Measurements from ENCODE around the gene PTPN14.
"Not testable (repeated sequence)": the region's sequence is repeated elsewhere in the genome, so short reads cannot be mapped to it uniquely, and the experiment has no call there.

The PTPN14 gene

DNA sequence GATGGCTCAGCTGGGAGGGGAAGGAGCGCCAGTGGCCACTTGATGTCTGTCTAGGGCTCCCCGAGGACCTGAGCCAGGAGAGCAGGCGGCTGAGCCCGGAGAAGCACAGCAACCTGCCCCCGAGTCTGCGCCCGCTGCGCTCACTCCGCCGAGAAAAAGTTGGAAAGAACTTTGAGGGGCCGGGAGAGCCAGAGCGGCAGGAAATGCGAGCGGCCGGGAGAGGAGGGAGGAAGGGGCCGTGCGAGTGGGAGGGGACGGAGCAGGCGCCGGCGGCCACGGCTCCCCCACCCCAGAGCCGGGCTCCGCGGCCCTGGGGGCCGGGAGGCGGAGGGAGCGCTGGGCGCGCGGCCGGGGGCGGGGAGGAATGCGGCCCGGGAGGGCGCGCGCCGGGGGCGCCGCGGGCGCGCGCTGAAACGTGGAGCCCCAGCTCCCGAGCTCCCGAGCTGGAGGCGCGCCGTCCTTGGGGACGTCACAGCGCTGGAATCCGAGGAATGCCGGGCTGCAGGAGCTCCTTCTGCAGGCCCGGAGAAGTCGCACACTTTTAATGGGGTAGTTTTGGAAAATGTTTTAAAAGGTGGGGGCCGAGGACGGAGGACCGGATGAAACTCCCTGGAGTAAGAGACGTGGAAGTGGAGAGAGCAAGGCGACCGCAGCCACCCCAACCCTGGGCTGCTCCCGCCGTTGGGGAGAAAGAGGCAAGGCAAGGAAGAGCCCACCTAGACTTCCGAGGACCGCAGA is at the start of gene PTPN14:
PTPN14 (minus strand) TSS at position 167 of the 738 bp plus-strand sequence. CDS start 86,799 bp downstream, outside the sequence.
- Mint-ChIP-seq H3K27me3 (ENCODE audit: low read depth) (peaks cover 81% of the 10 kb centered on the region), H3K4me3 (peak within 1 kb of the TSS; percentile 85)

DNA sequence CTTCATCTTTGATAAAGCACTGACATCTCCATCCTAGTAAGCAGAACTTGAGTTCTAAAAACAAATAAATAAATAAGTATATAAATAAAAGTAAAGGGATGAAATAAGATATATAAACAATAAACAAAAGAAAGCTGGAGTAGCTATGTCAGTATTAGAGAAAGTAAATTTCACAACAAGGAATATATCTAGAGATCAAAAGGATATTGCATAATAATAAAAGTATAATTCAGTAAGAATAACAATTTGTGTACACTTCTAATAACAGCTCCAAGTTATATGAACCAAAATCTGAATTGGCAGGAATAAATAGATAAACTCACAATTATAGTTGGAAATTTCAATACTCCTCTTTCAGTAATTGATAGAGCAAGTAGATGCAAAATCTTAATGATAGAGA is 41.8 kb upstream of the PTPN14 start:
- Mint-ChIP-seq H3K27ac (no peak overlapping the region), H3K4me1 (ENCODE audit: low read depth) (no peaks in the 10 kb centered on the region), H3K27me3 (ENCODE audit: low read depth) (peaks cover 24% of the 10 kb centered on the region), H3K36me3 (ENCODE audit: low read depth) (no peaks in the 10 kb centered on the region), H3K9me3 (no peaks in the 10 kb centered on the region), H3K4me3 (no peak overlapping the region)

More for the DNA sequence above, at the start of gene PTPN14:
- no peaks in the 10 kb centered on the region for H3K9me3 Mint-ChIP-seq
- no peaks in the 10 kb centered on the region for H3K36me3 Mint-ChIP-seq (ENCODE audit: low read depth)
- H3K27ac Mint-ChIP-seq = no peak within 1 kb of the TSS
- peaks cover 9% of the 10 kb centered on the region for H3K4me1 Mint-ChIP-seq (ENCODE audit: low read depth)

DNA sequence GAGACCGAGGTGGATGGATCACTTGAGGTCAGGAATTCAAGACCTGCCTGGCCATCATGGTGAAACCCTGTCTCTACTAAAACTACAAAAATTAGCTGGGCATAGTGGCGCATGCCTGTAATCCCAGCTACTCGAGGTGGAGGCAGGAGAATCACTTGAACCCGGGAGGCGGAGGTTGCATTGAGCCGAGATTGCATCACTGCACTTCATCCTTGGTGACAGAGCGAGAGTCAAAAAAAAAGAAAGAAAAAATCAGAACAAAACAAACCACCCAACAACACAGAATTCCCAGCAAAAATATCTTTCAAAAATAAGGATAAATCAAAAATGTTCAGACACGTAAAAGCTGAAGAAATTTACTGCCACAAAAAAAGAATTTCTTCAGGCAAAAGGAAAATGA is 40.5 kb upstream of the PTPN14 start:
- peaks cover 24% of the 10 kb centered on the region for H3K27me3 Mint-ChIP-seq (ENCODE audit: low read depth)
- H3K4me3 Mint-ChIP-seq; H3K9me3 Mint-ChIP-seq; H3K36me3 Mint-ChIP-seq (ENCODE audit: low read depth); H3K27ac Mint-ChIP-seq; H3K4me1 Mint-ChIP-seq (ENCODE audit: low read depth): not testable (repeated sequence)

DNA sequence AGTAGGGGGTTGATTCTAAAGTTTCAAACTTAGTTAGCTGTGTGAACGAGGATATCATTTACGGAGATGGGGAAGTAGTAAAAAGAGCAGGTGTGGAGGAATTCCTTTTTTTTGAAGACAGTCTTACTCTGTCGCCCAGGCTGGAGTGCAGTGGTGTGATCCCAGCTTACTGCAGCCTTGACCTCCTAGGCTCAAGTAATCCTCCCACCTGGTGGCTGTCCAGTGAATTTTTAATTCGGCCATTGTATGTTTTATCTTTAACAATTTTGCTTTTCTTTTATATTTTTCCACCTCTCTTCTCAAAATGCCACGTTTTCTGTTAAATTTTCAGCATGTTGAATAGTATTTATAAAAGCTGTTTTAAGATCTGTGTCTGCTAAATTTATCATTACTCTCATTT is 39.3 kb upstream of the PTPN14 start:
- H3K27ac Mint-ChIP-seq = no peak overlapping the region

DNA sequence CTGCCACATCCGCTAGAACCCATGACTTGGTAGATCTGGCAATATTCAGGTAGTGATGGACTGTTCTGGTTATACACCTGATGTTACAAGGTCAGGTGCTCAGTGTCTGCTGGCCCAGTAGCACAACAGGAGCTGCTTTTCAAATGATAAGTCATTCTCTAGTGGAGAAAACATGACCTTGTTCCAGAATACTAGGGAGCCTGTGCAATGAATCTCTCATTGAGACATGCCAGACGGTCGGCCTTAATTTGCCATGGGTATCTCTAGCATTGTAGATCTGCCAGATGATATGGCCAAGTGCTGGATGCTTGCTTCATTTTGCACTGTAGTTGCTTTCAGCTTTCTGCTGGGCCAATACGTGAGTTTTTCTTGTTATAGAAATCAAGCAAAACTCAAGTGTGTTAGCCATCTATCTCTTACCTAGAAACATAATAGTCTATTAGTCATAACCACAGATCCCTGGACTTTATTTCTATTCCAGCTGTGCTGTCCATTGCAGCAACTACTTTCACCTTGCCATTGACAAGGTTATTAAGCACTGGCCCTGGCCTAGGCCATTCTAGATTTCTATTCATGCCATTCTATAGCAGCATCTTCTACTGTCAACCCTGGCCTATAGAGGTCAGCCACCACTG is 37.7 kb upstream of the PTPN14 start:
- Mint-ChIP-seq H3K9me3 (no peaks in the 10 kb centered on the region), H3K36me3 (ENCODE audit: low read depth) (no peaks in the 10 kb centered on the region), H3K4me1 (ENCODE audit: low read depth) (no peaks in the 10 kb centered on the region), H3K27ac (no peak overlapping the region), H3K27me3 (ENCODE audit: low read depth) (peaks cover 22% of the 10 kb centered on the region), H3K4me3 (no peak overlapping the region)

More for the DNA sequence above, 39.3 kb upstream of the PTPN14 start:
- H3K4me3 Mint-ChIP-seq = no peak overlapping the region
- H3K36me3 Mint-ChIP-seq (ENCODE audit: low read depth) = no peaks in the 10 kb centered on the region
- H3K27me3 Mint-ChIP-seq (ENCODE audit: low read depth) = peaks cover 25% of the 10 kb centered on the region
- H3K9me3 Mint-ChIP-seq = no peaks in the 10 kb centered on the region
- no peaks in the 10 kb centered on the region for H3K4me1 Mint-ChIP-seq (ENCODE audit: low read depth)

DNA sequence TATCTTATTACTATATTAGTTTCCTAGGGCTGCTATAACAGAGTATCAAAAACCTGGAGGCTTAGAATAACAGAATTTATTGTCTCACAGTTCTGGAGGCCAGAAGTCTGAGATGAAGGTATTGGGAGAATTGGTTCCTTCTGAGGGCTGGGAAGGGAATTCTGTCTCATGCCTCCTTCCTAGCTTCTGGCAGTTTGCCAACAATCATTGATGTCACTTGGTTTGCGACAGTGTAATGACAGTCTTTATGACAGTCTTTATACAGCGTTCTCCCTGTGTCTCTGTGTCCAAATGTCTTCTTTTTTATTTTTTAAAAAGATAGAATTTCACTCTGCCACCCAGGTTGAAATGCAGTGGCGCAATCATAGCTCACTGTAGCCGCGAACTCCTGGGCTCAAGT is 35.8 kb upstream of the PTPN14 start:
- Mint-ChIP-seq H3K27me3 (ENCODE audit: low read depth) (peaks cover 17% of the 10 kb centered on the region), H3K4me1 (ENCODE audit: low read depth) (no peaks in the 10 kb centered on the region), H3K4me3 (no peak overlapping the region), H3K36me3 (ENCODE audit: low read depth) (no peaks in the 10 kb centered on the region), H3K9me3 (no peaks in the 10 kb centered on the region), H3K27ac (no peak overlapping the region)

DNA sequence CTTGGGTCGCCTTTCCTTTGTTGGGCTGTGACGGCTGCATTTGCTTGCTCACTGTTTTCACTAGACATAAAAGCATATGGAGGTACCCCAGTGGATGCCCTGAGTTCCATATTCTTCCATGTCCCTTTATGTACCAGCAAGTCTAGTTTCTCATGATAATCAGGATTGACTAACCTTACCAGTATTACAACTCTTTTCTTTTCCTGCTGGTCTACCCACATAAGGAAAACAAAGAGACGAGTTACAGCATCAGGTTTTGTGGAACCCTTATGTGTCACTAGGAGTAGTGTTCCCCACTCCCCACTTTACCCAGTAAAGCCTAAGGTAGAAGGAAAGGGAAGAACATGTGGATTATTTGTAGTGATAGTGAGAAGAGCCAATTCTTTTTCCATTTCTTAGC is 35.2 kb upstream of the PTPN14 start:
- Mint-ChIP-seq H3K27ac (no peak overlapping the region), H3K4me1 (ENCODE audit: low read depth) (no peaks in the 10 kb centered on the region), H3K4me3 (no peak overlapping the region), H3K36me3 (ENCODE audit: low read depth) (no peaks in the 10 kb centered on the region), H3K27me3 (ENCODE audit: low read depth) (peaks cover 13% of the 10 kb centered on the region), H3K9me3 (no peaks in the 10 kb centered on the region)

DNA sequence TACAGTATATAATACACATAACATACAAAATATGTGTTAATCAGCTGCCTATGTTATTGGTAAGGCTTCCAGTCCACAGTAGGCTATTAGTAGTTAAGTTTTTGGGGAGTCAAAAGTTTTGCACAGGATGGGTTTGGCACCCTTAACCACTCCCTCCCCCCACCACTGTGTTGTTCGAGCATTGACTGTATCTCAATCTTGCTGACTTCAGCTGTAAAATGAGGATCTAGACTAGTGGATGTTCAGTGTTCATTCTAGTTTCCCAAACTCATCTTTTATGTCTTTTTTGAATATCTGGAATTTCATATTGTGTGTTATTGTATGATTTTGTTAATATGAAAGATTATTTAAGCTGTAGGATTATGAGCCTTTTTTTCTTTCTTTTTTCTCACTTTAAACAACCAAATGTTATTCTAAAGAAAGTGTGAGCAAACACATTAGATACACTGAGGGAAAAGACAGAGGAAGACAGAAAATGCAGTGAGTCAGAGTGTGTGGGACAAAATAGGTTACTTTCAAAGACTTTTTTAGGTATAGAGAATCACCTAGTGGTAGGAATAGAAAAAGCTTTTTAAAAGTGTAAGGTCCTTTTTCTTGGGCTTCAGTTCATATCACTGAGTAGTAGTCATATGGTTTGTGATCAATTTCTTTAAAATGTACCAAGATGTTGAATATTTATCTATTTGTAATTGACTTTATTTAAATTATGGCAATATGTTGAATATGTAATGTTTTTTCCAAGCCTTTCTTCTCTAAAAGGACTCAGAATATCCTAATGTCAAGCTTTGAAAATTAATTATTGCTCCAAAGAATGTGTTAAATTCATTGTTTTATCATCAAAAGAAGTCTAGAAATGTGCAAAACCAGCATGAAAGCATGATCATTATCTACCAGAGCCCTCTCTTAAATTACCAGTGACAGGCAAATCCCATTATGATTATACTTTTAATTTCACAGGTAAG is 33.7 kb upstream of the PTPN14 start:
- no peaks in the 10 kb centered on the region for H3K9me3 Mint-ChIP-seq
- H3K36me3 Mint-ChIP-seq (ENCODE audit: low read depth) = no peaks in the 10 kb centered on the region
- H3K4me1 Mint-ChIP-seq (ENCODE audit: low read depth) = no peaks in the 10 kb centered on the region
- H3K27ac Mint-ChIP-seq = no peak overlapping the region
- peaks cover 4% of the 10 kb centered on the region for H3K27me3 Mint-ChIP-seq (ENCODE audit: low read depth)
- no peak overlapping the region for H3K4me3 Mint-ChIP-seq

DNA sequence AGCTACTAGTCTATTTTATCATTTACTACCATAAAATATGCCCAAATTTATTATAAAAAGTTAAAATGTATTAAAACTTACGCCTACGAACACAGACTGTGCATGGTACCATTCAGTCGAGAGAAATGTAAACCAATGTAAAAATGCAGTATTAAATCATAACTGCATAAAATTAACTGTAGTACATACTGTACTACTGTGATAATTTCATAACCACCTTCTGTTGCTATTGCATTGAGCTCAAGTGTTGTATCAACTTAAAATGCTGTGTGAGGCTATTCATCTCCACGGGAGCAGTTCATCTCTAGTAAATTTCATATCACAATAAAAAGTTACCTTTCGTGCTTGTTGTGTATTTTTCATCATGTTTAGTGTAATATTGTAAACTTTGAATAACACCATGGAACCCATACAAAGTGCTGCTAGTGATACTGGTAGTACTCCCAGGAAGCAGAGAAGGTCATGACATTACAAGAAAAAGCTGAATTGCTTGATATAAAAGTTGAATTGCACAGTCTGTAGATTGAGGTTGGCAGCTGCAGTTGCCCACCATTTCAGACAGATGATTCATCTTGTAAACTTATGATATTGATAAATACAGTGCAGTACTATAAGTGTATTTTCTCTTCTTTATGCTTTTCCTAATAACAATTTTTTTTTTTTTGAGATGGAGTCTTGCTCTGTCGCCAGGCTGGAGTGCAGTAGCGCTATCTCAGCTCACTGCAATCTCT is 32.6 kb upstream of the PTPN14 start:
- no peak overlapping the region for H3K27ac Mint-ChIP-seq
- H3K4me3 Mint-ChIP-seq = no peak overlapping the region
- H3K9me3 Mint-ChIP-seq = no peaks in the 10 kb centered on the region
- peaks cover 4% of the 10 kb centered on the region for H3K27me3 Mint-ChIP-seq (ENCODE audit: low read depth)
- H3K4me1 Mint-ChIP-seq (ENCODE audit: low read depth) = no peaks in the 10 kb centered on the region
- H3K36me3 Mint-ChIP-seq (ENCODE audit: low read depth) = no peaks in the 10 kb centered on the region

DNA sequence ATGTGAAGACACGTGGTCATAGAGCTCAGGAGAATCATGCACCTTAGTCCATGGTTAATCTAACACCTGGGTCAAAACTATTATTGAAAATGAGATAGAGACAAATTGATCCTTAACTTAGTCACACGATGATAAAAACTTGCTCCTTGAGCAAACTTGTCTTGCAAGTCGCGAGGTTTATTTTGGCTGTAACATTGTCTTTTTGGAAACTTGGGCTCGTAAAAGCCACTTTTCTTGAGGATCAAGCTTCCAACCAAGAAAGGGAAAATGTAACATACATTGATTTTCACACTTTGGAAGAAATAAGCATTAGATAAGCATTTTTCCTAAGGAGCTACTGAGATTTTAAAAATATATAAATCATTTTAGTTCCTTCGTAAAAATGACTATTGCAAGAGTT is 31.7 kb upstream of the PTPN14 start:
- Mint-ChIP-seq H3K4me1 (ENCODE audit: low read depth) (no peaks in the 10 kb centered on the region), H3K27me3 (ENCODE audit: low read depth) (peaks cover 4% of the 10 kb centered on the region), H3K36me3 (ENCODE audit: low read depth) (no peaks in the 10 kb centered on the region), H3K27ac (no peak overlapping the region), H3K4me3 (no peak overlapping the region), H3K9me3 (no peaks in the 10 kb centered on the region)

DNA sequence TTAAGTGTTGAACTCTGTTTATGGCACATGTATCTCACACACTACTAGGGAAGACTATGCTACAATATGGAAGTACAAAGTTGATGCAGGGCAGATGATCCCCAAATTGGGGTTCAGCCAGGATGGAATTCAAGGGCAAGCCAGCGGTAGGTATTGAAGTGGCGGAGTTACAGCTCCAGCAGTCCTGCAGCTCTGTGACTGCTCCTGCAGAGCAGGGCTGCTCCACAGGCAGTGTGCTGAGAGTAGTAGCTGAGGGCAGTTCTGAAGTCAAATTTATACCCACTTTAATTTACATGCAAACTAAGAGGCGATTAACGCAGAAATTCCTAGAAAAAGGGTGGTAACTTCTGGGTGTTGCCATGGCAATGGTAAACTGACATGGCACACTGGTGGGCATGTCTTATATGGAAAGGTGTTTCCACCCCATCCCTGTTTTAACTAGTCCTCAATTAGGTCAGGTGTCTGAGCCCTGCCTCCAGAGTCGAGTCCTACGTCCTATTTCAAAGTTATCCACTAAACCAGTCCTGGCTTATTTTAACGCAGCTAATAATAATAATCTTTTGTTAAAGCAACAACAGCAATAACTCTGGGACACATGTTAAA is 31.0 kb upstream of the PTPN14 start:
- H3K27ac Mint-ChIP-seq = no peak overlapping the region
- no peaks in the 10 kb centered on the region for H3K9me3 Mint-ChIP-seq
- H3K27me3 Mint-ChIP-seq (ENCODE audit: low read depth) = peaks cover 4% of the 10 kb centered on the region
- H3K36me3 Mint-ChIP-seq (ENCODE audit: low read depth) = no peaks in the 10 kb centered on the region
- H3K4me1 Mint-ChIP-seq (ENCODE audit: low read depth) = no peaks in the 10 kb centered on the region
- H3K4me3 Mint-ChIP-seq = no peak overlapping the region

DNA sequence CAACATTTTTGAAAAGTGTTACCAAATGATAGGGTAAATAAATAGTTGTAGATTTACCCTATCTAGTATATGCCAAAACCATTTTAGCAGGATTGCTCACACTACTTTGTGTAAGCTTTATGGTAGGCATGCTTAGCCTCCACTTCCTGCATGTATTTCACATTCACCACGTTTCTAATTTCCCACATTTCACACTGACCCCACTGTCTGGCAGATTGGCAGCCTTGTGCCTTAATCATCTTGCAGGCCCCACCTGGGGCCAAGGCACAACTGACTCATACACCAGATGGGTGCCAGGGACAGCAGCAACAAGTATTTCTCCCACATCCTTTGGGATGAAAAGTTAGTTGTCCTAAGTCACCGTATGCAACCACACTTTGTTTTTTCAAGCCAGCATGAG is 30.4 kb upstream of the PTPN14 start:
- peaks cover 4% of the 10 kb centered on the region for H3K27me3 Mint-ChIP-seq (ENCODE audit: low read depth)
- no peak overlapping the region for H3K4me3 Mint-ChIP-seq
- peaks cover 2% of the 10 kb centered on the region for H3K9me3 Mint-ChIP-seq
- H3K36me3 Mint-ChIP-seq (ENCODE audit: low read depth) = no peaks in the 10 kb centered on the region
- no peak overlapping the region for H3K27ac Mint-ChIP-seq
- no peaks in the 10 kb centered on the region for H3K4me1 Mint-ChIP-seq (ENCODE audit: low read depth)

DNA sequence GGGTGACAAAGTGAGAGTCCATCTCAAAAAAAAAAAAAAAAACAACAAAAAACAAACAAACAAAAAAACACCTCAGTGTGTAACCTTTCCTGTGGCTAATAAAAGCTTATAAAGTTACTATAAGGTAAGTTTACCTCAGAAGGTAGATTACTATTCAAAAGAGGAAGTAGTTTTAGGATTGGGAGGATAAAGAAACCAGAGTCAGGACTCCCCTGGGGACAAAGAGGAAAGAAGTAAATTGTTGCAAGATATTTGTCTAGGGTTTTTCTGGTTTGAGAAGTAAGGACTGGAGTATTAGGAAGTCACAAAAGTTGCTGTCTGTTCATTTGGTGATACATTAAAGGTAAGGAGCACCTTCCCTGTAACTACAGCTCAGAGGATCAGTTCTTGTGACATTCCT is 27.8 kb upstream of the PTPN14 start:
- no peak overlapping the region for H3K27ac Mint-ChIP-seq
- no peaks in the 10 kb centered on the region for H3K4me1 Mint-ChIP-seq (ENCODE audit: low read depth)
- no peak overlapping the region for H3K4me3 Mint-ChIP-seq
- H3K27me3 Mint-ChIP-seq (ENCODE audit: low read depth) = peaks cover 5% of the 10 kb centered on the region
- peaks cover 20% of the 10 kb centered on the region for H3K9me3 Mint-ChIP-seq
- peaks cover 9% of the 10 kb centered on the region for H3K36me3 Mint-ChIP-seq (ENCODE audit: low read depth)

DNA sequence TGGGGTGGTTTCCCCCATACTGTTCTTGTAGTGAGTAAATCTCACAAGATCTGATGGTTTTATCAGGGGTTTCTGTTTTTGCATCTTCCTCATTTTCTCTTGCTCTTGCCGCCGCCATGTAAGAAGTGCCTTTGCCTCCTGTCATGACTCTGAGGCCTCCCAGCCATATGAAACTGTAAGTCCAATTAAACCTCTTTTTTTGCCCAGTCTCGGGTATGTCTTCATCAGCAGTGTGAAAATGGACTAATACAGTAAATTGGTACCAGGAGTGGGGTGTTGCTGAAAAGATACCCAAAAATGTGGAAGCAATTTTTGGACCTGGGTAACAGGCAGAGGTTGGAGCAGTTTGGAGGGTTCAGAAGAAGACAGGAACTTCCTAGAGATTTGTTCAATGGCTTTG is 24.7 kb upstream of the PTPN14 start:
- peaks cover 20% of the 10 kb centered on the region for H3K9me3 Mint-ChIP-seq

More for the DNA sequence above, 24.7 kb upstream of the PTPN14 start:
- not testable (repeated sequence) for H3K27ac Mint-ChIP-seq; H3K4me3 Mint-ChIP-seq; H3K36me3 Mint-ChIP-seq (ENCODE audit: low read depth); H3K4me1 Mint-ChIP-seq (ENCODE audit: low read depth); H3K27me3 Mint-ChIP-seq (ENCODE audit: low read depth)

All from T-helper 1 cell treated with Interleukin-12 subunit alpha and Interleukin-12 subunit beta and Interleukin-4 antibody, amounts not matched to agents 30 μg/mL and 1 μg/mL, for 36 hours (primary cell).